ENCODE measurements around the gene PDS5B. TPM values are rescaled to one million over a fixed set of nuclear protein-coding genes. Genes with fewer than 3 reads are reported as not detected.

PDS5B gene
- total RNA-seq, 1 donor from 2014 or later: 49.0 TPM

DNA sequence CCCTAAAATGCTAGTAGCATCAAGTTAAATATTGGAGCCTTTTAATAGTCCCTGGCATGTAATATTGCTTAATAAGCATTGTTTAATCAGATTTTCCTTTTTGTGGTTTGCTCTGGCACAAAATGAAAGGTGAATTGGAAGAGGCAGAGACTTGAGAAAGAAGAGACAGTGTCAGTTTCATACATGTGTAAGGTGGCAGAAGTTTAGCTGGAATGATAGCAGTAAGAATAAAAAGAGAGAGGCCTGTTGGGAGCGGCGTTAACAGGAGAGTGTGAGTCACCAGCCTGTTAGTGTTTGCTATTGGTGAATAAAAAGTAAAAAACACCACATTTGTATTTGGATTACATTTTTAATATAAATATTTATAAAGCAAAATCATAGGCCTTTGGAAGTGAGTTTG lies 145.3 kb downstream of the PDS5B start:
- Mint-ChIP-seq H3K27ac (ENCODE audit: unreplicated experiment) (peak overlapping the region; percentile 74), H3K4me3 (ENCODE audit: unreplicated experiment) (no peak overlapping the region), H3K27me3 (ENCODE audit: low read depth) (no peaks in the 10 kb centered on the region), H3K9me3 (ENCODE audit: low read depth) (peaks cover 6% of the 10 kb centered on the region), H3K4me1 (ENCODE audit: low read depth) (peaks cover 45% of the 10 kb centered on the region), H3K36me3 (ENCODE audit: low read depth) (no peaks in the 10 kb centered on the region)
- no peak for DNase-seq (ENCODE audit: low spot score)
- TF ChIP-seq, protein P1, sequence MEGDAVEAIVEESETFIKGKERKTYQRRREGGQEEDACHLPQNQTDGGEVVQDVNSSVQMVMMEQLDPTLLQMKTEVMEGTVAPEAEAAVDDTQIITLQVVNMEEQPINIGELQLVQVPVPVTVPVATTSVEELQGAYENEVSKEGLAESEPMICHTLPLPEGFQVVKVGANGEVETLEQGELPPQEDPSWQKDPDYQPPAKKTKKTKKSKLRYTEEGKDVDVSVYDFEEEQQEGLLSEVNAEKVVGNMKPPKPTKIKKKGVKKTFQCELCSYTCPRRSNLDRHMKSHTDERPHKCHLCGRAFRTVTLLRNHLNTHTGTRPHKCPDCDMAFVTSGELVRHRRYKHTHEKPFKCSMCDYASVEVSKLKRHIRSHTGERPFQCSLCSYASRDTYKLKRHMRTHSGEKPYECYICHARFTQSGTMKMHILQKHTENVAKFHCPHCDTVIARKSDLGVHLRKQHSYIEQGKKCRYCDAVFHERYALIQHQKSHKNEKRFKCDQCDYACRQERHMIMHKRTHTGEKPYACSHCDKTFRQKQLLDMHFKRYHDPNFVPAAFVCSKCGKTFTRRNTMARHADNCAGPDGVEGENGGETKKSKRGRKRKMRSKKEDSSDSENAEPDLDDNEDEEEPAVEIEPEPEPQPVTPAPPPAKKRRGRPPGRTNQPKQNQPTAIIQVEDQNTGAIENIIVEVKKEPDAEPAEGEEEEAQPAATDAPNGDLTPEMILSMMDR (IDR thresholded peaks at IDR 0.05): no peak

DNA sequence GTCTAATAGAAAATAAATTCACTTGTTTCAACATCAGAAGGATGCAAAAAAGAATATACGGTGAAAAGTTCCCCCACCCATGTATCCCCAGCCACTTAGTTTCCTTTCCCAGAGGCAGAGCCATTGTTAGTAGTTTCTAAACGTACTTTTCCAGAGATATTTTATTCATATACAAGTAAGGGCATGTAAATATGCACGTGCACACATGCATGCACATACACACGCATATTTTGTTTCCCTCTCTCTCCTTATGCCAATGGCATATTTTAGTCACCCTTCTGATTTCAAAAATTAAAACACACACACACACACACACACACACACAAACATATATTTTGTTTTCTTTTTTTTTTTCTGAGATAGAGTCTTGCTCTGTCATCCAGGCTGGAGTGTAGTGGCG lies 147.4 kb downstream of the PDS5B start:
- Mint-ChIP-seq H3K4me3 (ENCODE audit: unreplicated experiment) (no peak overlapping the region), H3K27me3 (ENCODE audit: low read depth) (no peaks in the 10 kb centered on the region), H3K4me1 (ENCODE audit: low read depth) (peaks cover 55% of the 10 kb centered on the region), H3K9me3 (ENCODE audit: low read depth) (peaks cover 6% of the 10 kb centered on the region), H3K36me3 (ENCODE audit: low read depth) (peaks cover 2% of the 10 kb centered on the region), H3K27ac (ENCODE audit: unreplicated experiment) (peak overlapping the region; percentile 30)
- DNase-seq (ENCODE audit: low spot score): no peak
- TF ChIP-seq, protein P1 (IDR thresholded peaks at IDR 0.05): no peak

DNA sequence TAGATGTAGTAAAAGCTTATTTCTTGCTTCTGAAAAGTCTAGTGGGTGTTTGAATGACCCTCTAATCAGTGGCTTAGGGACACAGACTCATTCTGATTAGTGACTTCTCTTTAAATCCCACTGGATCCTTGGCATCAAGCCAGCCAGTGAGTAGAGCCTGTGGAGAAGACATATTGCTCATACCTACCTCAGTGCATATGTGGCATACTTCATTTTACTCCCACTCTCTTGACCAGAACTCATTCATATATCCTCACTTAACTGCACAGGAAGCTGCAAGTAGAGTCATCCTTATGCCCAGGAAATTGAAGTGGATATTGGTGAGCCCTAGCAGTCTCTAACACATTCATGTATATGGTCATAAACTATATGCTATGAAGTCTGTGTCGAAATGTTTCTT lies 148.3 kb downstream of the PDS5B start:
- no peak for DNase-seq (ENCODE audit: low spot score)
- peaks cover 55% of the 10 kb centered on the region for H3K4me1 Mint-ChIP-seq (ENCODE audit: low read depth)
- H3K9me3 Mint-ChIP-seq (ENCODE audit: low read depth): peaks cover 6% of the 10 kb centered on the region
- H3K36me3 Mint-ChIP-seq (ENCODE audit: low read depth): peaks cover 2% of the 10 kb centered on the region
- TF ChIP-seq, protein P1 (IDR thresholded peaks at IDR 0.05): no peak
- no peak overlapping the region for H3K4me3 Mint-ChIP-seq (ENCODE audit: unreplicated experiment)
- H3K27ac Mint-ChIP-seq (ENCODE audit: unreplicated experiment): no peak overlapping the region
- H3K27me3 Mint-ChIP-seq (ENCODE audit: low read depth): no peaks in the 10 kb centered on the region

DNA sequence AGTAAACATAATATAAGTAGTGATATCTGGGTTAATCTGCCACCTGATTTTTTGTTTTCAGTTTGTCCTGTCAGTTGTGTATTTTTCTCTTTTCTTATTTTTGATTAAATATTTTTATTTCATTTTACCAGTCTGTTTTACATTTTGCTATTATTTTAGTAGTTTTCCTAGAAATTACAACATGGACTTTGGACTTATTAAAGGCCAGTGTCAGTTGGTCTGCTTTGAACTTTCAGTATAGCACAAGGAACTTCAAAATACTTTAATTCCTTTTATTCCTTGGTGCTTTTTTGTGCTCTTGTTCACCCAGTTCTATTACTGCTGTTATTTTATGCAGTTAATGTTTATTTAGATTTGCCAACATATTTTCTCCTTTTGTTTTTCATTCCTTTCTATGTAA lies 149.6 kb downstream of the PDS5B start:
- TF ChIP-seq, protein P1 (IDR thresholded peaks at IDR 0.05): no peak
- Mint-ChIP-seq H3K27ac (ENCODE audit: unreplicated experiment) (no peak overlapping the region), H3K27me3 (ENCODE audit: low read depth) (no peaks in the 10 kb centered on the region), H3K9me3 (ENCODE audit: low read depth) (no peaks in the 10 kb centered on the region), H3K4me3 (ENCODE audit: unreplicated experiment) (no peak overlapping the region), H3K36me3 (ENCODE audit: low read depth) (peaks cover 3% of the 10 kb centered on the region), H3K4me1 (ENCODE audit: low read depth) (peaks cover 51% of the 10 kb centered on the region)
- DNase-seq (ENCODE audit: low spot score): no peak

DNA sequence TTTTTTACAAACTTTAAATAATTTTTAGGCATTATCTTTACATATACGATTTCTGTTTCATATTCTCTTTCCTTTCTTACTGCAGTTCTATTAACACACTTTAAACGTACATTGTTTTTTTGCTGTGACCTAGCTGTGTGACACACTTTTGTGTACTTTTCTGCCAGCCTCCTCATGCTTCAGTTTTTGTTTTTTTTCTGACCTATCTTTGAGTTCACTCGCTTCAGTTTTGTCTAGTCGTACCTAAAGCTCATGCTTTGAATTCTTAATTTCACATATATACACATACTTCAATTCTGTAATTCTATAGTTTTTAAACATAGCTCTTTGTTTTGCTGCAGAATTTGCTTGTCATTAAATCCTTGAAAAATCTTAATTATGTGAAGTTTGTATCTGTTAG lies 150.4 kb downstream of the PDS5B start:
- Mint-ChIP-seq H3K4me1 (ENCODE audit: low read depth) (peaks cover 43% of the 10 kb centered on the region), H3K36me3 (ENCODE audit: low read depth) (peaks cover 4% of the 10 kb centered on the region), H3K9me3 (ENCODE audit: low read depth) (no peaks in the 10 kb centered on the region), H3K4me3 (ENCODE audit: unreplicated experiment) (no peak overlapping the region), H3K27ac (ENCODE audit: unreplicated experiment) (peak overlapping the region; percentile 76), H3K27me3 (ENCODE audit: low read depth) (no peaks in the 10 kb centered on the region)
- no peak for DNase-seq (ENCODE audit: low spot score)
- TF ChIP-seq, protein P1 (IDR thresholded peaks at IDR 0.05): no peak
